Measurements from ENCODE around the gene KRTAP9-7. TPM values are rescaled to one million over a fixed set of nuclear protein-coding genes. Genes with fewer than 3 reads are reported as not detected.

KRTAP9-7 gene
- total RNA-seq, 2 experiments from 2014 or later: not detected

DNA sequence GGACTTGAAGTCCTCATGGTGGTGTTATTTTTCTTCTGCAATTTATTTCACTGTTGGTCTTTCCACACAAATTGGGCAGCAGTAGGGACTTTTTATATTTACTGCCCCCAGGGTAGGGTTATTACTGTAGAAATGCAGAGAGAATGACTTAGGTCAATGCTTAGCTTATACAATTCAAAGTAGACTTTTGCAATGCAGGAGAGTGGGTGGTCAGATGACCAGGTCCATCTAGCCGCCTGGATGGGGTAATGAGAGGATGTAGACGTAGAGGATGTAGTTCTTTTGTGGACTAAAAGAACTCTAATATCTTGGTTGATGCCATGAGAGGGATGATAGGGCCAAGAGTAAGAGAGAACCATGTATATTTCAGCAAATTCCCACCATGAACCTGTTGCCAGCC, 42.7 kb downstream of the KRTAP9-7 start:
- Mint-ChIP-seq H3K4me3 (no peak overlapping the region), H3K27ac (no peak overlapping the region), H3K36me3 (ENCODE audit: low read depth) (no peaks in the 10 kb centered on the region), H3K4me1 (ENCODE audit: low read depth) (peaks cover 32% of the 10 kb centered on the region), H3K27me3 (no peaks in the 10 kb centered on the region), H3K9me3 (peaks cover 7% of the 10 kb centered on the region)
- peaks cover 13% of the 10 kb centered on the region for H3K4me1 ChIP-seq (ENCODE audit: insufficient read depth, low read length)
- no peak for DNase-seq
- ChIA-PET CTCF (no interaction called here), POLR2A (interaction anchor here (2.6 kb wide), 1 partner anchor 10 kb away, joined by 6 read pairs; the partner anchor contains the start of gene KRTAP16-1)
- H3K27ac ChIP-seq (ENCODE audit: low read depth in 1 of 2, low read length in 2 of 2): no peak overlapping the region
- no peak overlapping the region for H3K4me3 ChIP-seq (ENCODE audit: low read length)
- H3K36me3 ChIP-seq (ENCODE audit: insufficient read depth, low read length): no peaks in the 10 kb centered on the region
- ATAC-seq (ENCODE audit: poor library complexity): no peak
- no peaks in the 10 kb centered on the region for H3K9me3 ChIP-seq (ENCODE audit: control insufficient read depth in 1 of 2, insufficient read depth in 1 of 2, low read length in 2 of 2)
- TF ChIP-seq, protein P1, sequence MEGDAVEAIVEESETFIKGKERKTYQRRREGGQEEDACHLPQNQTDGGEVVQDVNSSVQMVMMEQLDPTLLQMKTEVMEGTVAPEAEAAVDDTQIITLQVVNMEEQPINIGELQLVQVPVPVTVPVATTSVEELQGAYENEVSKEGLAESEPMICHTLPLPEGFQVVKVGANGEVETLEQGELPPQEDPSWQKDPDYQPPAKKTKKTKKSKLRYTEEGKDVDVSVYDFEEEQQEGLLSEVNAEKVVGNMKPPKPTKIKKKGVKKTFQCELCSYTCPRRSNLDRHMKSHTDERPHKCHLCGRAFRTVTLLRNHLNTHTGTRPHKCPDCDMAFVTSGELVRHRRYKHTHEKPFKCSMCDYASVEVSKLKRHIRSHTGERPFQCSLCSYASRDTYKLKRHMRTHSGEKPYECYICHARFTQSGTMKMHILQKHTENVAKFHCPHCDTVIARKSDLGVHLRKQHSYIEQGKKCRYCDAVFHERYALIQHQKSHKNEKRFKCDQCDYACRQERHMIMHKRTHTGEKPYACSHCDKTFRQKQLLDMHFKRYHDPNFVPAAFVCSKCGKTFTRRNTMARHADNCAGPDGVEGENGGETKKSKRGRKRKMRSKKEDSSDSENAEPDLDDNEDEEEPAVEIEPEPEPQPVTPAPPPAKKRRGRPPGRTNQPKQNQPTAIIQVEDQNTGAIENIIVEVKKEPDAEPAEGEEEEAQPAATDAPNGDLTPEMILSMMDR (IDR thresholded peaks at IDR 0.05): no peak
- intact Hi-C loops (cut with DNase I, micrococcal nuclease): loop anchor here in 1 of 2 experiments (1.0 kb wide), 1 partner anchor 20 kb away; no protein-coding TSS in a partner anchor
- H3K27me3 ChIP-seq (ENCODE audit: control insufficient read depth in 1 of 2, insufficient read depth in 2 of 2, low read length in 2 of 2): no peaks in the 10 kb centered on the region

DNA sequence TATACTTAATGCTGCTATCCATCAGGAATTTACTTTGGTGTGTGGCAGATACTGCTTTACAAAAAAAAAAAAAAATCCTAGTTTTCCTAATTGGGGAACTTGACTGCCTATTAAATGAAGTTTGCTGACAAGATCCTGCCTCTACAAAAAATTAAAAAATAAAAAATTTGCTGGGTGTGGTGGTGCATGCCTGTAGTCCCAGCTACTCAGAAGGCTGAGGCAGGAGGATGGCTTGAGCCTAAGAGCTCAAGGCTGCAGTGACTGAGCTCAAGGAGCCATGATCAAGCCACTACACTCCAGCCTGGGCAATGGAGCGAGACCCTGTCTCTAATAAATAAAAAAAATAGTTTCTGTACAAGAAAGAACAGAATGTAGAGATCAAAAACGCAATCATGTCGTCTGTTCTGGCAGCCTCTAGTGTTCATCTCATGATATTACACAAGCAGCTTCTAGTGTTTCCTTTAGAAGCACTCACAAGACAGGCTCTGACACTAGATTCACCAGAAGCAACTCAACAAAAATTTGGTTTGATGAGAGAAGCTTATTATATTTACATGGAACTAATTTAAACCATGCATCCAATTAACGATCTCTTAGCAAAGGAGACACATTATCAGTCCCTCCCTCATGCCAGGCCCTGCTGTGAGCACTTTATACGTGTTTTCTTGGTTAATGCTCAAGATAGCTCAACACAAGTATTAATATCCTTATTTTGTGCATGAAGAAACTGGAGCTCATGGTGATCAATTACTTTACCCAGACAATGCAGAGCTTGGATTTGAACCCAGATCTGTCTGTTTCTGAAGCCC, 46.8 kb downstream of the KRTAP9-7 start:
- no peak overlapping the region for H3K4me3 ChIP-seq (ENCODE audit: low read length)
- H3K9me3 Mint-ChIP-seq: peaks cover 7% of the 10 kb centered on the region
- H3K4me1 Mint-ChIP-seq (ENCODE audit: low read depth): peaks cover 59% of the 10 kb centered on the region
- TF ChIP-seq, protein P1 (IDR thresholded peaks at IDR 0.05): peak; percentile 88
- peak overlapping the region; percentile 89 for H3K27ac Mint-ChIP-seq
- ChIA-PET CTCF (interaction anchor here (0.6 to 3.4 kb wide), 20 partner anchors 9 to 360 kb away, joined by 3 to 23 read pairs (median 4); partner anchors contain the start of genes KRT39 and KRTAP16-1), POLR2A (interaction anchor here (0.6 to 2.6 kb wide), 7 partner anchors 10 to 667 kb away, joined by 3 to 38 read pairs (median 4); partner anchors contain the start of gene KRTAP16-1)
- H3K36me3 ChIP-seq (ENCODE audit: insufficient read depth, low read length): no peaks in the 10 kb centered on the region
- no peaks in the 10 kb centered on the region for H3K36me3 Mint-ChIP-seq (ENCODE audit: low read depth)
- H3K27me3 ChIP-seq (ENCODE audit: control insufficient read depth in 1 of 2, insufficient read depth in 2 of 2, low read length in 2 of 2): no peaks in the 10 kb centered on the region
- no peaks in the 10 kb centered on the region for H3K27me3 Mint-ChIP-seq
- H3K4me1 ChIP-seq (ENCODE audit: insufficient read depth, low read length): peaks cover 54% of the 10 kb centered on the region
- ATAC-seq (ENCODE audit: poor library complexity) (peak; percentile 87), DNase-seq (peak in 4 of 14 experiments; percentile 33 to 75 (median 70))
- H3K27ac ChIP-seq (ENCODE audit: low read depth in 1 of 2, low read length in 2 of 2): no peak overlapping the region
- H3K9me3 ChIP-seq (ENCODE audit: control insufficient read depth in 1 of 2, insufficient read depth in 1 of 2, low read length in 2 of 2): no peaks in the 10 kb centered on the region
- H3K4me3 Mint-ChIP-seq: peak overlapping the region; percentile 23
- intact Hi-C loops (cut with DNase I, micrococcal nuclease): loop anchor here (1.0 to 10.0 kb wide), 12 partner anchors 14 to 520 kb away; partner anchors contain the start of genes KRTAP4-12 (in 1 of the 2), KRTAP4-16 (in 1 of the 2) and KRTAP9-3 (in 1 of the 2)

DNA sequence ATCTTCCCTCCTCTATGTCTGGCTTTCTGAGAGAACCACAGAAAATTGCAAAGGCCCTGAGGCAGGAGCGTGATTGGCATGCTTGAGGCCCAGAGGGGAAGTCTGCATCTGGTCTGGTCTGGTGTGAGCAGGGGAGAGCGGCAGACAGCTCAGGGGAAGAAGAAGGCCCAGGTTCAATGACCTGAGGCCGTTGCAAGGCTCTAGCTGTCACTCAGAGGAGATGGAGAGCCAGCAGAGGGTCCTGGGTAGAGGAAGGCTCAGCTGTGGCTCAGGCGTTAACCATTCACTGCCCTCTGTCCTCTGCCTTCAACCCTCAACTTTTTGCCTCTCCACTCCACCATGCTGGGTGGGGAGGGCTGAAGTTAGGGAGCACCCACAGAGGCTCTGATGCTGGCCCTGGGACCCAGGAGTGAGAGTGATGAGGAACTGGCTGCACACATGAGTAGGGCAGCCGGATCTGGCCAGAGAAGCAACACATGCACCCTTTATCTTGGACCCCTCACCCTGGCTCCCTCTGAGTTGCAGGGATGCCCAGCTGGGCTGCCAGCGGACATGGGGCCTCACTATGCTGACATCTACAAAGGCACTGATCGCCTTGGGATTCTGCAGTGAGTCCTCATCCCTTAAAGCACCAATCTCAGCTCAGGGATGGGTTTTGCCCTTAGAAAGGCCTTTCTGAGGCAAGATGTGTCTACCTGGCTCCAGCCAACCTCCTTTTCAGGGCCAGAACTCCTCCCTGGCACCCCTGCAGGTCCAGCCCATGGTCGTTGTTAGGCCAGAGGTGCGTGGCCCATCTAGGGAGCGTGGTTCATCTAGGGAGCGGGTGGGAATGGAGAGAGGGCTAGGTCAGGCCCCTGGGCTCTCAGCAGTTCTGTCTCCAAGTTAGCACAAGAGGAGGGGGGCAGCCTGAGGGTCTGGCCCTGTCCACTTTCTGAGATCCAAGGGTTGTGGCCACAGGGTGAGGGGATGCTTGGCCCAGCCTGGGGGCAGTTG, 47.7 kb downstream of the KRTAP9-7 start:
- Mint-ChIP-seq H3K27ac (peak overlapping the region; percentile 89), H3K27me3 (no peaks in the 10 kb centered on the region), H3K4me3 (no peak overlapping the region), H3K4me1 (ENCODE audit: low read depth) (peaks cover 61% of the 10 kb centered on the region), H3K9me3 (peaks cover 7% of the 10 kb centered on the region), H3K36me3 (ENCODE audit: low read depth) (no peaks in the 10 kb centered on the region)
- ChIA-PET POLR2A (interaction anchor here (0.6 to 2.6 kb wide), 6 partner anchors 9 to 668 kb away, joined by 3 to 38 read pairs (median 5); partner anchors contain the start of gene KRTAP16-1), CTCF (interaction anchor here (0.6 to 3.4 kb wide), 20 partner anchors 8 to 361 kb away, joined by 3 to 23 read pairs (median 4); partner anchors contain the start of genes KRT39 and KRTAP16-1)
- H3K27ac ChIP-seq (ENCODE audit: low read depth in 1 of 2, low read length in 2 of 2): no peak overlapping the region
- H3K4me1 ChIP-seq (ENCODE audit: insufficient read depth, low read length): peaks cover 63% of the 10 kb centered on the region
- no peak overlapping the region for H3K4me3 ChIP-seq (ENCODE audit: low read length)
- no peaks in the 10 kb centered on the region for H3K9me3 ChIP-seq (ENCODE audit: control insufficient read depth in 1 of 2, insufficient read depth in 1 of 2, low read length in 2 of 2)
- DNase-seq: no peak
- intact Hi-C loops (cut with DNase I, micrococcal nuclease): loop anchor here (1.0 to 10.0 kb wide), 12 partner anchors 15 to 521 kb away; partner anchors contain the start of genes KRTAP4-12 (in 1 of the 2), KRTAP4-16 (in 1 of the 2) and KRTAP9-3 (in 1 of the 2)
- H3K27me3 ChIP-seq (ENCODE audit: control insufficient read depth in 1 of 2, insufficient read depth in 2 of 2, low read length in 2 of 2): no peaks in the 10 kb centered on the region
- no peak for ATAC-seq (ENCODE audit: poor library complexity)
- H3K36me3 ChIP-seq (ENCODE audit: insufficient read depth, low read length): no peaks in the 10 kb centered on the region
- TF ChIP-seq, protein P1 (IDR thresholded peaks at IDR 0.05): no peak
